Measurements from ENCODE around the gene PDCD11.
A peak's percentile ranks its signal among the peaks of the same experiment; 100 is the strongest.

PDCD11 gene

GRCh38 chr10:103469201-103469600 is 72.8 kb downstream of the PDCD11 start:
- TF ChIP-seq CTCF (IDR thresholded peaks at IDR 0.05; ENCODE audit: borderline replicate concordance, control extremely low read depth, extremely low read depth, insufficient read depth, missing control alignments): no peak
- in situ Hi-C loops (cut with MboI; ENCODE audit: low sequenced_read_pairs, unreplicated experiment): no loop called here

GRCh38 chr10:103470761-103471653 is 74.6 kb downstream of the PDCD11 start:
- TF ChIP-seq CTCF (IDR thresholded peaks at IDR 0.05; ENCODE audit: borderline replicate concordance, control extremely low read depth, extremely low read depth, insufficient read depth, missing control alignments): no peak
- peak; percentile 88 for DNase-seq (ENCODE audit: low spot score)
- in situ Hi-C loops (cut with MboI; ENCODE audit: low sequenced_read_pairs, unreplicated experiment): no loop called here

More at GRCh38 chr10:103469201-103469600, 72.8 kb downstream of the PDCD11 start:
- no peak for DNase-seq (ENCODE audit: low spot score)

- peak; percentile 77 for DNase-seq (ENCODE audit: low spot score)
Observed at GRCh38 chr10:103472005-103472404, 75.6 kb downstream of the PDCD11 start.

DNA sequence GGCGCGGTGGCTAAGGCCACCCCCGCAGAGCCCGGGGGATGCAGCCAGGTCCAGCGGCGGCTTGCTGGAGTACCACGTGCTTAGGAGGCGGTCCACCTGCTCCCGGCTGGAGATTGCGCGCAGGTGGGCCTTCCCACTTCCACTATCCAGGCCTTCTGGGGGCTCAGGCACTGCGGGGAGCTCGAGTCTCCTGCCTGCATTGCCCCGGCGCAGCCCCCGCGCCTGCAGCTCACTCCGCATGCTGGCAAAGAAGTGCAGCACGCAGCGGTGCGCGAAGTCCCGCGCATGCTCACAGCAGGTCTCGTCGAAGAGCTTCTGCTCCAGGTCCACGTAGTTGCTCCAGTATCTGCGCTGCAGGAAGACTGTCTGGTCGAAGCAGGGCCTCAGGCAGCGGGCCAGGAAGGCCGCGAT is 76.8 kb downstream of the PDCD11 start:
- TF ChIP-seq CTCF (IDR thresholded peaks at IDR 0.05; ENCODE audit: borderline replicate concordance, control extremely low read depth, extremely low read depth, insufficient read depth, missing control alignments): no peak
- DNase-seq (ENCODE audit: low spot score): no peak
- in situ Hi-C loops (cut with MboI; ENCODE audit: low sequenced_read_pairs, unreplicated experiment): no loop called here

More at GRCh38 chr10:103472005-103472404, 75.6 kb downstream of the PDCD11 start:
- TF ChIP-seq CTCF (IDR thresholded peaks at IDR 0.05; ENCODE audit: borderline replicate concordance, control extremely low read depth, extremely low read depth, insufficient read depth, missing control alignments): no peak
- in situ Hi-C loops (cut with MboI; ENCODE audit: low sequenced_read_pairs, unreplicated experiment): no loop called here

- TF ChIP-seq CTCF (IDR thresholded peaks at IDR 0.05; ENCODE audit: borderline replicate concordance, control extremely low read depth, extremely low read depth, insufficient read depth, missing control alignments): no peak
- in situ Hi-C loops (cut with MboI; ENCODE audit: low sequenced_read_pairs, unreplicated experiment): no loop called here
- no peak for DNase-seq (ENCODE audit: low spot score)
Observed at GRCh38 chr10:103474077-103474476, 77.7 kb downstream of the PDCD11 start.

DNA sequence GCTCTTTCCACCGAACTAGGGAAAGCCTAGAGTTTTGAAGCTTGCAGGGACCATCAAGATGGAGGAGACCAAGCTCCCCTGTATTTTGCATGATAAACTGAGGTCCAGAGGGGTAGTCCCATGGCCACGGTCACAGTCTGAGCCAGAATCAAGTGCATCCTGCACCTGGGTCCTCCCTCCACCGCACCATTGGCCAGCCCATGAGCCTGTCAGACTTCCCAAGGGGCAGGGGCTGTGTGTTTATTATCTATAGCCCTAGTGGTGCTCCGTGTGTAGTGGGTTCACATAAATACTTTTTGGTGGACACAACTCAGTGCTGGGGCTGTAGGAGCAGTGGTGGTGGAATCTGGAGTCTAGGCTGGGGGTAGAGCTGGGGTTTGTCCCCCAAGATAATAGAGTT is 79.0 kb downstream of the PDCD11 start:
- in situ Hi-C loops (cut with MboI; ENCODE audit: low sequenced_read_pairs, unreplicated experiment): no loop called here
- no peak for TF ChIP-seq CTCF (IDR thresholded peaks at IDR 0.05; ENCODE audit: borderline replicate concordance, control extremely low read depth, extremely low read depth, insufficient read depth, missing control alignments)
- DNase-seq (ENCODE audit: low spot score): no peak
